Choroid plexus epithelial cell (primary cell): ENCODE measurements around the gene KIAA1671.

Experiments
- DNase-seq: peaks from one replicate; pipeline ENCODE4 v3.0.0-alpha.2; 2010; ENCODE audit warnings: low read depth
- H3K4me3 ChIP-seq: 2 replicates; pipeline ENCODE4 v1.5.1; 2011; ENCODE audit warnings: low read depth, mild to moderate bottlenecking, control low read depth, low read length, moderate library complexity
- CTCF ChIP-seq: conservative IDR thresholded peaks from 2 replicates; pipeline ENCODE4 v1.5.1; 2011; ENCODE audit warnings: low read depth, mild to moderate bottlenecking, control low read depth, inconsistent platforms, low read length, moderate library complexity

Gene KIAA1671

GRCh38 chr22:25012741-25013143 lies 60.2 kb downstream of the KIAA1671 start:
- no peak overlapping the region for H3K4me3 ChIP-seq
- DNase-seq, result no peak
- no peak for TF ChIP-seq CTCF

GRCh38 chr22:25013607-25014006 lies 61.1 kb downstream of the KIAA1671 start:
- no peak for TF ChIP-seq CTCF
- no peak for DNase-seq

GRCh38 chr22:25014896-25015755 lies 62.6 kb downstream of the KIAA1671 start:
- no peak overlapping the region for H3K4me3 ChIP-seq
- TF ChIP-seq CTCF, result no peak
- DNase-seq, result no peak

More at GRCh38 chr22:25013607-25014006, 61.1 kb downstream of the KIAA1671 start:
- no peak overlapping the region for H3K4me3 ChIP-seq

- no peak for DNase-seq
- no peak overlapping the region for H3K4me3 ChIP-seq
- TF ChIP-seq CTCF, result no peak
These were observed 63.8 kb downstream of the KIAA1671 start for GRCh38 chr22:25016311-25016710.

GRCh38 chr22:25018009-25018408 lies 65.5 kb downstream of the KIAA1671 start:
- no peak for DNase-seq
- no peak for TF ChIP-seq CTCF
- H3K4me3 ChIP-seq, result no peak overlapping the region

- no peak for TF ChIP-seq CTCF
- no peak overlapping the region for H3K4me3 ChIP-seq
- DNase-seq, result no peak
These were observed 67.1 kb downstream of the KIAA1671 start for GRCh38 chr22:25019427-25020184.
